HepG2 (cell line): ENCODE measurements around the gene ABI3. TPM values are rescaled to one million over a fixed set of nuclear protein-coding genes. Genes with fewer than 3 reads are reported as not detected.

Experiments used
- ATAC-seq: fragments of 200-7000 bp; cut with Tn5 transposase; 3 replicates; pipeline ENCODE4 v1.9.1; 2020; ENCODE audit warnings: mild to moderate bottlenecking, moderate library complexity
- BruUV-seq: library from RNA; stranded (reverse); fragments of 400-500 nt; replicated peaks from 2 replicates; lab custom pipeline; 2021; lab: Mats Ljungman, UMichigan
- CTCF ChIA-PET: fragments of 300-600 bp; formaldehyde crosslinking; extraction: SDS; loops from one replicate; lab custom pipeline; 2021; ENCODE audit warnings: low total read pairs, inconsistent platforms, low intra/inter-chr PET ratio; lab: Yijun Ruan, JAX
- POLR2A ChIA-PET: fragments of 350-600 bp; sonication (Branson Sonifier 250); formaldehyde crosslinking; loops from one replicate; lab custom pipeline; 2020; ENCODE audit warnings: antibody characterized with exemption, inconsistent platforms; lab: Yijun Ruan, JAX
- DNase-seq: peaks from one replicate; pipeline ENCODE4 v3.0.0-alpha.2; 2015; ENCODE audit warnings: low spot score
- FAIRE-seq: peaks from 3 replicates; lab custom pipeline; 2011; peaks lifted over from hg19 to GRCh38; lab: Jason Lieb, UNC
- H2AFZ ChIP-seq: one replicate; pipeline ENCODE4 v1.6.1; 2011; ENCODE audit warnings: low read length, inconsistent platforms
- H3K27ac ChIP-seq: fragments of 300-600 bp; 3 replicates; pipeline ENCODE4 v1.8.0; 2011; ENCODE audit warnings: mixed run types, mild to moderate bottlenecking, mixed read lengths, low read length, inconsistent platforms; ENCODE audit not compliant: insufficient read depth; ENCODE audit errors: extremely low read length
- H3K27me3 ChIP-seq, 2 experiments: fragments of 200-600 bp in 1 of 2; 2 replicates in 1 of 2; 3 replicates in 1 of 2; pipeline versions ENCODE4 v1.6.0 to v1.8.0; 2011; ENCODE audit warnings: low read length in 2 of 2, mild to moderate bottlenecking in 2 of 2, moderate library complexity in 2 of 2, inconsistent platforms in 1 of 2; ENCODE audit not compliant: insufficient read depth in 2 of 2, control insufficient read depth in 1 of 2
- H3K36me3 ChIP-seq, 2 experiments: fragments of 200-600 bp in 1 of 2; replicated peaks in 1 of 2; 2 replicates in 1 of 2; 3 replicates in 1 of 2; pipeline versions ENCODE4 v1.5.1 to v1.8.0; 2011; ENCODE audit warnings: low read length in 2 of 2, inconsistent platforms in 1 of 2; ENCODE audit not compliant: insufficient read depth in 2 of 2, control insufficient read depth in 1 of 2
- H3K4me1 ChIP-seq: 2 replicates; pipeline ENCODE4 v1.5.1; 2012; ENCODE audit warnings: low read length, inconsistent platforms; ENCODE audit not compliant: insufficient read depth
- H3K4me2 ChIP-seq: 2 replicates; pipeline ENCODE4 v1.6.0; 2011; ENCODE audit warnings: low read depth, low read length, inconsistent platforms
- H3K4me3 ChIP-seq, 3 experiments: fragments of 200-600 bp in 1 of 3; sonication (generic), shearing (Covaris generic) in 1 of 3; replicated peaks in 1 of 3; 2 replicates each; pipeline ENCODE4 v1.5.1; 2011 to 2016; ENCODE audit warnings: low read length in 3 of 3, inconsistent platforms in 2 of 3, low read depth in 2 of 3, mild to moderate bottlenecking in 2 of 3, control low read depth in 1 of 3, mixed read lengths in 1 of 3; ENCODE audit not compliant: insufficient read depth in 1 of 3
- H3K79me2 ChIP-seq: one replicate; pipeline ENCODE4 v1.6.1; 2011; ENCODE audit warnings: low read length, inconsistent platforms; ENCODE audit not compliant: insufficient read depth
- H3K9ac ChIP-seq: 2 replicates; pipeline ENCODE4 v1.6.0; 2011; ENCODE audit warnings: mild to moderate bottlenecking, low read depth, low read length, inconsistent platforms; ENCODE audit not compliant: insufficient read depth
- H3K9me3 ChIP-seq: 2 replicates; pipeline ENCODE4 v1.5.1; 2012; ENCODE audit warnings: mild to moderate bottlenecking, low read length
- H4K20me1 ChIP-seq: 2 replicates; pipeline ENCODE4 v1.6.0; 2011; ENCODE audit warnings: inconsistent platforms, mild to moderate bottlenecking, low read length, moderate library complexity; ENCODE audit not compliant: insufficient read depth
- HCFC1 ChIP-seq: fragments of 150-350 bp; IDR thresholded peaks from 2 replicates; pipeline ENCODE4 v1.6.1; 2014; ENCODE audit warnings: low read depth, low read length
- HDAC1 ChIP-seq: sonication (generic); formaldehyde crosslinking; IDR thresholded peaks from 2 replicates; pipeline ENCODE4 v1.5.1; 2020; ENCODE audit warnings: mild to moderate bottlenecking, missing genetic modification reagents
- POGK ChIP-seq: sonication (generic); formaldehyde crosslinking; conservative IDR thresholded peaks from 2 replicates; pipeline ENCODE4 v1.8.0; 2022; ENCODE audit warnings: mild to moderate bottlenecking, moderate library complexity, missing genetic modification reagents
- PPARG ChIP-seq: conservative IDR thresholded peaks from 2 replicates; pipeline ENCODE4 v1.6.1; 2016; ENCODE audit warnings: missing biosample characterization, missing genetic modification reagents
- RARA ChIP-seq: IDR thresholded peaks from 2 replicates; pipeline ENCODE4 v1.6.1; 2016; ENCODE audit warnings: missing genetic modification reagents, missing compliant biosample characterization
- TBL1XR1 ChIP-seq: fragments of 150-350 bp; IDR thresholded peaks from 2 replicates; pipeline ENCODE4 v1.6.1; 2014; ENCODE audit warnings: borderline replicate concordance, low read length; ENCODE audit not compliant: partially characterized antibody
- WIZ ChIP-seq: sonication (generic); formaldehyde crosslinking; IDR thresholded peaks from 2 replicates; pipeline ENCODE4 v1.5.1; 2020; ENCODE audit warnings: mild to moderate bottlenecking, missing genetic modification reagents
- ZMYM4 ChIP-seq: sonication (generic); formaldehyde crosslinking; IDR thresholded peaks from 2 replicates; pipeline ENCODE4 v1.8.1; 2023; ENCODE audit warnings: mild to moderate bottlenecking, missing genetic modification reagents
- ZNF770 ChIP-seq: sonication (generic); formaldehyde crosslinking; IDR thresholded peaks from 2 replicates; pipeline ENCODE4 v1.5.0; 2020; ENCODE audit warnings: mild to moderate bottlenecking, missing genetic modification reagents
- ZSCAN30 ChIP-seq: sonication (generic); formaldehyde crosslinking; IDR thresholded peaks from 2 replicates; pipeline ENCODE4 v1.5.0; 2020; ENCODE audit warnings: mild to moderate bottlenecking, missing genetic modification reagents
- WGBS: methylation state at CpG from one replicate; pipeline ENCODE4 v1.1.6; 2017; ENCODE audit warnings: low lambda C conversion rate; 5-methylcytosine and 5-hydroxymethylcytosine counted together
- in situ Hi-C: cut with HindIII; loops from 2 replicates; pipeline ENCODE4 v1.10.0; 2017; ENCODE audit warnings: low pct_unique_long_range_greater_than_20kb; ENCODE audit not compliant: extremely low pct_ligation_motif_present
- intact Hi-C: fragments of 100-400 bp; cut with micrococcal nuclease; formaldehyde crosslinking; loops from one replicate; pipeline ENCODE4 v1.10.0; 2022; ENCODE audit not compliant: unreplicated experiment
- polyA plus RNA-seq, 8 experiments: library from polyadenylated mRNA; depleted of rRNA in 3 of 8; stranded (reverse) in 7 of 8; unstranded in 1 of 8; fragments of >200 nt; fragmentation: Illumina TruSeq in 4 of 8; extraction: Trizol in 4 of 8; gene quantifications; 2 replicates each; pipeline versions ENCODE4 v1.2.1 to v1.2.3, GENCODE V29; 2011 to 2016; ENCODE audit warnings: low read depth in 4 of 8, missing spikeins in 1 of 8, mixed read lengths in 1 of 8; ENCODE audit not compliant: insufficient read depth in 1 of 8
- total RNA-seq, 5 experiments: library from RNA; depleted of rRNA; stranded (reverse); fragments of >200 nt; fragmentation: Illumina TruSeq; extraction: Trizol; gene quantifications; 2 replicates each; pipeline ENCODE4 v1.2.3, GENCODE V29; 2016; ENCODE audit warnings: low read depth in 1 of 5
- TF ChIP-seq, protein P1 (sequence below): sonication (generic); formaldehyde crosslinking; IDR thresholded peaks from 2 replicates; pipeline ENCODE4 v1.4.0; 2020; ENCODE audit warnings: missing genetic modification reagents
- TF ChIP-seq, protein P2 (sequence below): sonication (generic); formaldehyde crosslinking; IDR thresholded peaks from 2 replicates; pipeline ENCODE4 v1.4.0; 2020; ENCODE audit warnings: missing genetic modification reagents

Gene ABI3
- total and polyA plus RNA-seq, 2 of the 13 experiments (the other 11 are each of a cell fraction or from before 2014, with no cell fraction given), result not detected

GRCh38 chr17:49213399-49213798 is 2.9 kb downstream of the ABI3 start:
- Histone ChIP-seq H2AFZ (no peak overlapping the region), H3K36me3 (no peaks in the 10 kb centered on the region), H3K4me1 (no peaks in the 10 kb centered on the region), H3K79me2 (no peaks in the 10 kb centered on the region), H3K9ac (no peak overlapping the region), H3K4me2 (no peak overlapping the region), H3K27me3 (peaks cover 7 to 83% of the 10 kb centered on the region in 2 experiments), H3K9me3 (no peaks in the 10 kb centered on the region), H4K20me1 (no peaks in the 10 kb centered on the region), H3K4me3 (no peak overlapping the region), H3K27ac (no peak overlapping the region)
- DNase-seq, result no peak
- intact Hi-C loops, result no loop called here
- BruUV-seq, result no TSS peak
- in situ Hi-C loops, result no loop called here
- no peak for ATAC-seq
- ChIA-PET POLR2A (no interaction called here), CTCF (no interaction called here)
- WGBS, result 4% methylated on average over 4 of the region's 5 CpGs
- TF ChIP-seq PPARG (no peak), POGK (CRISPR knock-in tag) (no peak)
- TF ChIP-seq, protein P1, sequence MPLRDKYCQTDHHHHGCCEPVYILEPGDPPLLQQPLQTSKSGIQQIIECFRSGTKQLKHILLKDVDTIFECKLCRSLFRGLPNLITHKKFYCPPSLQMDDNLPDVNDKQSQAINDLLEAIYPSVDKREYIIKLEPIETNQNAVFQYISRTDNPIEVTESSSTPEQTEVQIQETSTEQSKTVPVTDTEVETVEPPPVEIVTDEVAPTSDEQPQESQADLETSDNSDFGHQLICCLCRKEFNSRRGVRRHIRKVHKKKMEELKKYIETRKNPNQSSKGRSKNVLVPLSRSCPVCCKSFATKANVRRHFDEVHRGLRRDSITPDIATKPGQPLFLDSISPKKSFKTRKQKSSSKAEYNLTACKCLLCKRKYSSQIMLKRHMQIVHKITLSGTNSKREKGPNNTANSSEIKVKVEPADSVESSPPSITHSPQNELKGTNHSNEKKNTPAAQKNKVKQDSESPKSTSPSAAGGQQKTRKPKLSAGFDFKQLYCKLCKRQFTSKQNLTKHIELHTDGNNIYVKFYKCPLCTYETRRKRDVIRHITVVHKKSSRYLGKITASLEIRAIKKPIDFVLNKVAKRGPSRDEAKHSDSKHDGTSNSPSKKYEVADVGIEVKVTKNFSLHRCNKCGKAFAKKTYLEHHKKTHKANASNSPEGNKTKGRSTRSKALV, result no peak
- no peak for FAIRE-seq

DNA sequence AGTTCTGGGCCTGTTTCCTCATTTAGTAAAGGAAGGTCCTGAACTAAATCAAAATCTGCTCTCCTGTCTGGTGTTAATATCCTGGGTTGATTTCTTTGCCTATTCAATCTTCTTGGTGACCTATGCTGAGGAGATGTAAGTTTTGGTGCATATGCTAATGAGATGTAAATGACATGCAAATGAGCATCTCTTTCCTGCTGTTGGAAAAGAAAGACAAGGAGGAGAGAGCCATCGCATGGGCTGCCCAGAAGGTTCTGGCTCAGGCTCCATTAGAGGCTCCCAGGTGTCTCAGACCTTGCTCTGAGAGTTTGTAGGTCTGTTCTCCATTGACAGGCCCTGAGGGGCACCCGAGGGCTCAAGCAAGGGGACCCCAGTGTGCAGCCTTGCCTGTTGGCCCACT is 3.3 kb downstream of the ABI3 start:
- WGBS, result 27% methylated on average over 2 of the region's 2 CpGs
- no peak overlapping the region for H2AFZ ChIP-seq
- no peak for ATAC-seq
- in situ Hi-C loops, result no loop called here
- peaks cover 8 to 81% of the 10 kb centered on the region in 2 experiments for H3K27me3 ChIP-seq
- POLR2A ChIA-PET, result no interaction called here
- no peak for DNase-seq
- CTCF ChIA-PET, result no interaction called here
- H3K4me2 ChIP-seq, result no peak overlapping the region
- H3K36me3 ChIP-seq, result no peaks in the 10 kb centered on the region
- H4K20me1 ChIP-seq, result no peaks in the 10 kb centered on the region
- no peak overlapping the region for H3K4me3 ChIP-seq
- TF ChIP-seq HDAC1 (CRISPR knock-in tag) (no peak), ZMYM4 (CRISPR knock-in tag) (no peak), ZSCAN30 (CRISPR knock-in tag) (no peak), WIZ (CRISPR knock-in tag) (no peak), ZNF770 (no peak), HCFC1 (no peak), RARA (CRISPR knock-in tag) (no peak), TBL1XR1 (no peak)
- TF ChIP-seq, protein P2, sequence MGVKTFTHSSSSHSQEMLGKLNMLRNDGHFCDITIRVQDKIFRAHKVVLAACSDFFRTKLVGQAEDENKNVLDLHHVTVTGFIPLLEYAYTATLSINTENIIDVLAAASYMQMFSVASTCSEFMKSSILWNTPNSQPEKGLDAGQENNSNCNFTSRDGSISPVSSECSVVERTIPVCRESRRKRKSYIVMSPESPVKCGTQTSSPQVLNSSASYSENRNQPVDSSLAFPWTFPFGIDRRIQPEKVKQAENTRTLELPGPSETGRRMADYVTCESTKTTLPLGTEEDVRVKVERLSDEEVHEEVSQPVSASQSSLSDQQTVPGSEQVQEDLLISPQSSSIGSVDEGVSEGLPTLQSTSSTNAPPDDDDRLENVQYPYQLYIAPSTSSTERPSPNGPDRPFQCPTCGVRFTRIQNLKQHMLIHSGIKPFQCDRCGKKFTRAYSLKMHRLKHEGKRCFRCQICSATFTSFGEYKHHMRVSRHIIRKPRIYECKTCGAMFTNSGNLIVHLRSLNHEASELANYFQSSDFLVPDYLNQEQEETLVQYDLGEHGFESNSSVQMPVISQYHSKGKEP, result no peak
- H3K4me1 ChIP-seq, result no peaks in the 10 kb centered on the region
- no peak overlapping the region for H3K9ac ChIP-seq
- BruUV-seq, result no TSS peak
- intact Hi-C loops, result no loop called here
- FAIRE-seq, result no peak
- H3K9me3 ChIP-seq, result no peaks in the 10 kb centered on the region
- no peak overlapping the region for H3K27ac ChIP-seq
- no peaks in the 10 kb centered on the region for H3K79me2 ChIP-seq
